ENCODE results near the gene WDR36.

GRCh38 chr5:111076091-111076490 is 16.1 kb upstream of the WDR36 start:
- TF ChIP-seq CTCF (IDR thresholded peaks at IDR 0.05) = no peak
- TF ChIP-seq REST (IDR thresholded peaks at IDR 0.05; ENCODE audit: low read depth, low read length) = no peak
- no peak for TF ChIP-seq POLR2AphosphoS5 (IDR thresholded peaks at IDR 0.05; ENCODE audit: low read depth, low read length)
- no peak for TF ChIP-seq USF1 (IDR thresholded peaks at IDR 0.05; ENCODE audit: borderline replicate concordance, low read depth)
- TF ChIP-seq RAD21 (IDR thresholded peaks at IDR 0.05; ENCODE audit: low read length) = no peak
- TF ChIP-seq RCOR1 (IDR thresholded peaks at IDR 0.05; ENCODE audit: low read length) = no peak
- TF ChIP-seq MAX (IDR thresholded peaks at IDR 0.05; ENCODE audit: low read depth) = no peak
- no peak for TF ChIP-seq RFX5 (IDR thresholded peaks at IDR 0.05; ENCODE audit: low read length)

Data from SK-N-SH (cell line).